NCI-H1417 (cell line): ENCODE data around the gene GAPVD1.
A peak's percentile ranks its signal among the peaks of the same experiment; 100 is the strongest.
"Not testable (repeated sequence)": the region's sequence is repeated elsewhere in the genome, so short reads cannot be mapped to it uniquely, and the experiment has no call there.

Source experiments
- DNase-seq, 3 experiments: peaks; one replicate each; lab custom pipeline; 2025; lab: John Stamatoyannopoulos, UW

GAPVD1 gene, protein sequence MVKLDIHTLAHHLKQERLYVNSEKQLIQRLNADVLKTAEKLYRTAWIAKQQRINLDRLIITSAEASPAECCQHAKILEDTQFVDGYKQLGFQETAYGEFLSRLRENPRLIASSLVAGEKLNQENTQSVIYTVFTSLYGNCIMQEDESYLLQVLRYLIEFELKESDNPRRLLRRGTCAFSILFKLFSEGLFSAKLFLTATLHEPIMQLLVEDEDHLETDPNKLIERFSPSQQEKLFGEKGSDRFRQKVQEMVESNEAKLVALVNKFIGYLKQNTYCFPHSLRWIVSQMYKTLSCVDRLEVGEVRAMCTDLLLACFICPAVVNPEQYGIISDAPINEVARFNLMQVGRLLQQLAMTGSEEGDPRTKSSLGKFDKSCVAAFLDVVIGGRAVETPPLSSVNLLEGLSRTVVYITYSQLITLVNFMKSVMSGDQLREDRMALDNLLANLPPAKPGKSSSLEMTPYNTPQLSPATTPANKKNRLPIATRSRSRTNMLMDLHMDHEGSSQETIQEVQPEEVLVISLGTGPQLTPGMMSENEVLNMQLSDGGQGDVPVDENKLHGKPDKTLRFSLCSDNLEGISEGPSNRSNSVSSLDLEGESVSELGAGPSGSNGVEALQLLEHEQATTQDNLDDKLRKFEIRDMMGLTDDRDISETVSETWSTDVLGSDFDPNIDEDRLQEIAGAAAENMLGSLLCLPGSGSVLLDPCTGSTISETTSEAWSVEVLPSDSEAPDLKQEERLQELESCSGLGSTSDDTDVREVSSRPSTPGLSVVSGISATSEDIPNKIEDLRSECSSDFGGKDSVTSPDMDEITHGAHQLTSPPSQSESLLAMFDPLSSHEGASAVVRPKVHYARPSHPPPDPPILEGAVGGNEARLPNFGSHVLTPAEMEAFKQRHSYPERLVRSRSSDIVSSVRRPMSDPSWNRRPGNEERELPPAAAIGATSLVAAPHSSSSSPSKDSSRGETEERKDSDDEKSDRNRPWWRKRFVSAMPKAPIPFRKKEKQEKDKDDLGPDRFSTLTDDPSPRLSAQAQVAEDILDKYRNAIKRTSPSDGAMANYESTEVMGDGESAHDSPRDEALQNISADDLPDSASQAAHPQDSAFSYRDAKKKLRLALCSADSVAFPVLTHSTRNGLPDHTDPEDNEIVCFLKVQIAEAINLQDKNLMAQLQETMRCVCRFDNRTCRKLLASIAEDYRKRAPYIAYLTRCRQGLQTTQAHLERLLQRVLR (N-terminal part only)

GRCh38 chr9:125261501-125262293 lies at the start of gene GAPVD1:
Gene GAPVD1 (plus strand): TSS chr9:125261826. CDS start chr9:125298922, 37,096 bp downstream.
- peak; percentile 81 to 95 (median 94) for DNase-seq

DNA sequence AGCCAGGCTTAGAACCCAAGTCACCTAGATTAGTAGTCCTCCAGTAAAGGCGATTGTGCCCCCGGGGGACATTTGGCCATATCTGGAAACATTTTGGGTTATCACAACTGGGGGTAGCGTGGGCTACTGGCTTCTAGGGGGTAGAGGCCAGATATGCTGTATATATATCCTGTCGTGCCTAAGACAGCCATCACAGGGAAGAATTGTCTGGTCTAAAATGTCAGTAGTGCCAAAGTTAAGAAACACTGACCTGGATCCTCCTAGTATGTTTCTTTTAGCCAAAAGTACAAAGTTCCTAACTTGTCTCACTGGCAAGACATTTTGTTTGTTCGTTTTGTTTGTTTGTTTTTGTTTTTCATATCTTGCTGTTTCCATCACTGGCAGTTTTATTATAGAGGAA lies 47.4 kb upstream of the GAPVD1 start:
- no peak for DNase-seq

DNA sequence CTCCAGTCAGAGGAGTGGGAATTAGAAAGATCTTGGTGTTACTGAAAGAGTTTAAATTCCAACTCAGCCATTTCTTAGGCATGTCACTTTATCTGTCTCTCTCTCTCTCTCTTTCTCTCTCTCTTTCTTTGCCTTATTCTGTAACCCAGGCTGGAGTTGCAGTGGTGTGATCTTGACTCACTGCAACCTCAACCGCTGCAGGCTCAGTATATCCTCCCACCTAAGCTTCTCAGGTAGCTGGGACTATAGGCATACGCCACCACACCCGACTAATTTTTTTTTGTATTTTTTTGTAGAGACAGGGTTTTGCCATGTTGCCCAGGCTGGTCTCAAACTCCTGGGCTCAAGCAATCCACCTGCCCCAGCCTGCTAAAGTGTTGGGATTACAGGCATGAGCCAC lies 43.0 kb upstream of the GAPVD1 start:
- no peak for DNase-seq

- DNase-seq = not testable (repeated sequence)
Measured at GRCh38 chr9:125224858-125225257, 36.8 kb upstream of the GAPVD1 start.

GRCh38 chr9:125227761-125228160 lies 33.9 kb upstream of the GAPVD1 start:
- DNase-seq = no peak

GRCh38 chr9:125233678-125234077 lies 27.9 kb upstream of the GAPVD1 start:
- DNase-seq = peak in 1 of 3 experiments; percentile 21

- not testable (repeated sequence) for DNase-seq
Measured at GRCh38 chr9:125234099-125234498, 27.5 kb upstream of the GAPVD1 start.

- DNase-seq = no peak
Measured at GRCh38 chr9:125235804-125236519, 25.7 kb upstream of the GAPVD1 start.

- DNase-seq = peak in 1 of 3 experiments; percentile 43
Measured at GRCh38 chr9:125236520-125237159, 25.0 kb upstream of the GAPVD1 start.

- DNase-seq = peak in 1 of 3 experiments; percentile 13
Measured at GRCh38 chr9:125238127-125238914, 23.3 kb upstream of the GAPVD1 start.

DNA sequence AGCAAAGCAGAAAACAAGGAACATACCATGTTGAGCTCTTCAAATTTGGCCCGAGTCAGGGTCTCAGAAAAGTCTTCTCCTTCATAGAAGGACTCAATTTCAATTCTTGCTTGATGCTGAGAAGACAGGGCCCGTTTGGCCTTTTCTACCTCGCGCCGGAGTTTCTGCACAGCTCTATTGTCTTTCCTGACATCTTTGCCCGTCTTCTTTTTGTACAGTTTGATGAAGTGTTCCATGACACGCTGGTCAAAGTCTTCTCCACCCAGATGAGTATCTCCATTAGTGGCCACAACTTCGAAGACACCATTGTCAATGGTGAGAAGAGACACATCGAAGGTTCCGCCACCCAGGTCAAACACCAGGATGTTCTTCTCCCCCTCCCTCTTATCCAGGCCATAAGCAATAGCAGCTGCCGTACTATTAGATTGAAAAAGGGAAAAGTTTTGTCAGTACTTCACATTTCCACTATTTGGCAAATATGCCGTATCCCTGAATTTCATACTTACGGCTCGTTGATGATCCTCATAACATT lies 22.6 kb upstream of the GAPVD1 start:
- DNase-seq = peak in 1 of 3 experiments; percentile 11

DNA sequence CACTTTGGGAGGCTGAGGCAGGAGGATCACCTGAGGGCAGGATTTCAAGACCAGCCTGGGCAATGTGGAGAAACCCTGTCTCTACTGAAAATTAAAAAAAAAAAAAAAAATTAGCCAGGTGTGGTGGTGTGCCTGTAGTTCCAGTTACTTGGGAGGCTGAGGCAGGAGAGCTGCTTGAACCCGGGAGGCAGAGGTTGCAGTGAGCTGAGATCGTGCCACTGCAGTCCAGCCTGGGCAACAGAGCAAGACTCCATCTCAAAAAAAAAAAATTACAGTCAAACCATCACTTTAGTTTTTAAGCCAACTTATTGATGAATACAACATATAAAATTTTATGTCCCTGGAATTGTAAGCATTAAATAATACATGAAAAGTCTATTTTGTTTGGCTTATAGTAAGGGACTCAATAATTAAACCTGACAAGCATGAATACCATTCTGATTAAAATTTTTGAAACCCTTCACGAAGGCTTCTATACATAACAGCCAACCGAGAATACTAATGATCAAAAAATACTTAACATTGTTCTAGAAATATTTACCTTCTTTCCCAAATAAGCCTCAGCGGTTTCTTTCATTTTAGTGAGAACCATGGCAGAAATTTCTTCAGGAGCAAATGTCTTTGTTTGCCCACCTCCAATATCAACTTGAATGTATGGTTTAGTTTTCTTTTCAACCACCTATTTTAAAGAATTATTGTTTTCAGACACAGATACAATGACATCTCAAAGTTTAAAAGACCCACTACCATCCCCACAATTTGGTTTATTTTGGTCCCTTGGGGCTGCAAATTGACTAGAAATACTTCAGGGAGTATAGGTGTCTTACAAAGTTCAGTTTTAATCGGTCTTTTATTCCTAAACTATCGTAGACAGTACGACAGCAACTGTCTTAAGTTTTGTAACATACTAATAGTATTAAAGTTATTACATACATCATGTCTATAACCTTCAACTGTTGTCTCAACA lies 21.7 kb upstream of the GAPVD1 start:
- no peak for DNase-seq

GRCh38 chr9:125240649-125240999 lies 21.0 kb upstream of the GAPVD1 start:
- DNase-seq = peak; percentile 4 to 82 (median 64)

DNA sequence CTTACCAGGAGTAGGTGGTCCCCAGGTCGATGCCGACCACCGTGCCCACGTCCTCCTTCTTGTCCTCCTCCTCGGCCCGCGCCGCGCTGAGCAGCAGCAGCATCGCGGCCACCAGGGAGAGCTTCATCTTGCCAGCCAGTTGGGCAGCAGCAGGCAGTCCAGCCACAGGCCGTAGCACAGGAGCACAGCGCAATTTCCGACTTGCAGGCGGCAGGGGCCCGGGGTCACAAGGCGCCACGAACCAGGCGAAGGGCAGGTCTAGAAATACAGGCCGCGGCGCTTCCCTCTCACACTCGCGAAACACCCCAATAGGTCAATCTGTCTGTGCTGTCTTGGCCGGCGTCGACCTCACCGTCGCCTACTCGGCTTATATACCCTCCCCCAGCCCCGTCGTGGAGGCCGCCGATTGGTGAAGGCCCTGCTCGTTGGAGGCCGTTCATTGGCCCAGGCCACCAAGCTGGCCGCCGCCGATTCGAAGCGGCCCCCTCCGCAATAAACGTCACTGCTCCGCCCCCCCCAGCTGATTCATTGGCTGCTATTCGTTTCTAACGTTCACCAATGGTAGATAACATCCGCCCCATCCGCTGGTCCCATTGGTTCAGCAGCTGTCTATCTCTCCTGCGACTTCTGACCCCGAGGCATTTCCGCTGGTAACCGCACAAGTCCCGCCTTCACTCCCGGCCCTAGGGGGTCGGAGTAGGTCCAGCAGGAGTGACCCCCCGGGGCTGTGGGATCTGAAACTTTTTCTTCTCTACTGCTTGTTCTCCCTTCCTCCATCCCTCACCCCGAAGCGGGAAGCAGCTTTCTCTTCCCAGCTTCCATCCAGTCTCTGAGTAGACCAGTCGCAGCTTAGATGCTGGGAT lies 20.4 kb upstream of the GAPVD1 start, which contains the start of gene HSPA5:
HSPA5 (minus strand) TSS at position 344 of the 863 bp plus-strand sequence; CDS start at position 127, 217 bp downstream.
- DNase-seq = peak; percentile 95 to 100 (median 100)

GRCh38 chr9:125241863-125242739 lies 19.5 kb upstream of the GAPVD1 start:
- no peak for DNase-seq
